Measurements from ENCODE around the gene ROR1.
A peak's percentile ranks its signal among the peaks of the same experiment; 100 is the strongest.
"Not testable (repeated sequence)": the region's sequence is repeated elsewhere in the genome, so short reads cannot be mapped to it uniquely, and the experiment has no call there.

Gene ROR1

GRCh38 chr1:64197076-64197475 is 423.3 kb downstream of the ROR1 start:
- no peak for DNase-seq

GRCh38 chr1:64199154-64199553 is 425.3 kb downstream of the ROR1 start:
- DNase-seq, result no peak

- no peak for DNase-seq
These were observed 426.2 kb downstream of the ROR1 start for GRCh38 chr1:64200064-64200463.

GRCh38 chr1:64203420-64203819 is 429.6 kb downstream of the ROR1 start, which contains the start of gene UBE2U:
UBE2U (plus strand) TSS chr1:64203623; CDS start chr1:64204051, 428 bp downstream.
- no peak for DNase-seq

GRCh38 chr1:64209221-64209620 is 435.4 kb downstream of the ROR1 start:
- DNase-seq, result no peak

- no peak for DNase-seq
These were observed 438.2 kb downstream of the ROR1 start for GRCh38 chr1:64212031-64212430.

- peak; percentile 11 for DNase-seq
These were observed 441.8 kb downstream of the ROR1 start for GRCh38 chr1:64215576-64215975.

GRCh38 chr1:64220241-64220640 is 446.4 kb downstream of the ROR1 start:
- no peak for DNase-seq

GRCh38 chr1:64223329-64224151 is 449.7 kb downstream of the ROR1 start:
- DNase-seq, result no peak

GRCh38 chr1:64224236-64224635 is 450.4 kb downstream of the ROR1 start:
- not testable (repeated sequence) for DNase-seq

- no peak for DNase-seq
These were observed 454.5 kb downstream of the ROR1 start for GRCh38 chr1:64228167-64228957.

GRCh38 chr1:64229307-64229706 is 455.5 kb downstream of the ROR1 start:
- peak; percentile 90 for DNase-seq

All from NCI-H187 treated with DMSO at 0.1 percent for 48 hours (cell line).